Endometrial microvascular endothelial cells (primary cell): ENCODE measurements around the gene UBAC2. TPM values are rescaled to one million over a fixed set of nuclear protein-coding genes. Genes with fewer than 3 reads are reported as not detected.

Source experiments
- in situ Hi-C: cut with HindIII; loops from 2 replicates; pipeline ENCODE4 v1.10.0; 2017; ENCODE audit warnings: low sequenced_read_pairs, low pct_unique_long_range_greater_than_20kb; ENCODE audit errors: inconsistent ontology term
- total RNA-seq: library from RNA; depleted of rRNA; stranded (reverse); fragments of >200 nt; gene quantifications from one replicate; pipeline ENCODE4 v1.2.3, GENCODE V29; 2015; ENCODE audit errors: inconsistent ontology term

The UBAC2 gene
- total RNA-seq, 1 donor from 2014 or later: 56.8 TPM

GRCh38 chr13:99412856-99413255 is 212.2 kb downstream of the UBAC2 start:
- in situ Hi-C loops: no loop called here

GRCh38 chr13:99414048-99414995 is 213.7 kb downstream of the UBAC2 start:
- in situ Hi-C loops: no loop called here

GRCh38 chr13:99415014-99415650 is 214.5 kb downstream of the UBAC2 start:
- in situ Hi-C loops: no loop called here

- in situ Hi-C loops: no loop called here
Measured at GRCh38 chr13:99415851-99416331, 215.2 kb downstream of the UBAC2 start.

GRCh38 chr13:99416411-99417121 is 215.9 kb downstream of the UBAC2 start:
- in situ Hi-C loops: no loop called here

GRCh38 chr13:99417201-99418102 is 216.8 kb downstream of the UBAC2 start:
- in situ Hi-C loops: no loop called here

GRCh38 chr13:99418103-99418842 is 217.6 kb downstream of the UBAC2 start:
- in situ Hi-C loops: no loop called here

GRCh38 chr13:99418843-99419140 is 218.1 kb downstream of the UBAC2 start:
- in situ Hi-C loops: no loop called here

GRCh38 chr13:99419591-99420243 is 219.1 kb downstream of the UBAC2 start:
- in situ Hi-C loops: no loop called here

- in situ Hi-C loops: no loop called here
Measured at GRCh38 chr13:99421271-99421670, 220.6 kb downstream of the UBAC2 start.

- in situ Hi-C loops: no loop called here
Measured at GRCh38 chr13:99421758-99422585, 221.3 kb downstream of the UBAC2 start.

- in situ Hi-C loops: no loop called here
Measured at GRCh38 chr13:99422586-99423220, 222.0 kb downstream of the UBAC2 start.

GRCh38 chr13:99425485-99426341 is 225.1 kb downstream of the UBAC2 start:
- in situ Hi-C loops: no loop called here

- in situ Hi-C loops: no loop called here
Measured at GRCh38 chr13:99426426-99426825, 225.8 kb downstream of the UBAC2 start.

- in situ Hi-C loops: no loop called here
Measured at GRCh38 chr13:99429670-99430069, 229.0 kb downstream of the UBAC2 start.
